PC-9 (cell line): ENCODE data around the gene FAM81B.

Experiments
- CTCF ChIP-seq: fragments of 200-600 bp; sonication (generic); conservative IDR thresholded peaks from 2 replicates; pipeline ENCODE4 v1.6.1; 2017; ENCODE audit warnings: mixed run types, antibody characterized with exemption, mild to moderate bottlenecking, moderate library complexity
- EZH2 ChIP-seq: fragments of 200-600 bp; sonication (generic); IDR thresholded peaks from 2 replicates; pipeline ENCODE4 v1.8.0; 2017; ENCODE audit warnings: antibody characterized with exemption, low read depth

GRCh38 chr5:95449460-95449859 is 58.3 kb downstream of the FAM81B start:
- TF ChIP-seq CTCF (no peak), EZH2 (no peak)
